Measurements from ENCODE around the gene PSEN2. TPM values are rescaled to one million over a fixed set of nuclear protein-coding genes. Genes with fewer than 3 reads are reported as not detected.
A peak's percentile ranks its signal among the peaks of the same experiment; 100 is the strongest.

Gene PSEN2
- total and polyA plus RNA-seq, 2 donors (not counting 3 experiments of a cell fraction or from before 2014, with no cell fraction given): 12.5 to 19.3 TPM

GRCh38 chr1:226892524-226892875, 22.1 kb downstream of the PSEN2 start:
- Histone ChIP-seq H3K4me2 (ENCODE audit: insufficient read depth, low read length) (no peak overlapping the region), H3K9me3 (replicated peaks; ENCODE audit: control insufficient read depth, insufficient read depth, low read length) (no peaks in the 10 kb centered on the region), H3K36me3 (ENCODE audit: control insufficient read depth in 2 of 2, extremely low read depth in 1 of 2, insufficient read depth in 2 of 2, low read length in 2 of 2) (peaks cover 0 to 1% of the 10 kb centered on the region in 2 experiments), H3K27ac (ENCODE audit: insufficient read depth, low read depth, low read length) (no peak overlapping the region), H3K4me3 (replicated peaks in 1 of 3; ENCODE audit: insufficient read depth in 1 of 3, low read depth in 1 of 3, low read length in 3 of 3) (no peak overlapping the region), H3K4me1 (ENCODE audit: control insufficient read depth, extremely low read depth, insufficient read depth, low read length) (peaks cover 8% of the 10 kb centered on the region), H2AFZ (ENCODE audit: low read depth, low read length) (peak overlapping the region; percentile 10), H3K79me2 (ENCODE audit: control insufficient read depth, insufficient read depth, low read length) (no peaks in the 10 kb centered on the region), H3K9ac (replicated peaks; ENCODE audit: extremely low read depth, insufficient read depth, low read length) (no peak overlapping the region), H3K9me1 (replicated peaks; ENCODE audit: control insufficient read depth, extremely low read depth, insufficient read depth, low read length) (no peaks in the 10 kb centered on the region), H4K20me1 (replicated peaks; ENCODE audit: control insufficient read depth, extremely low read depth, insufficient read depth, low read length) (no peaks in the 10 kb centered on the region), H3K27me3 (ENCODE audit: control insufficient read depth in 2 of 2, insufficient read depth in 2 of 2, low read length in 2 of 2) (no peaks in the 10 kb centered on the region)
- intact Hi-C loops (cut with micrococcal nuclease): loop anchor here (5.0 kb wide), 1 partner anchor 260 kb away; no protein-coding TSS in a partner anchor
- dilution Hi-C loops (cut with MboI; ENCODE audit: extremely low pct_ligation_motif_present, low sequenced_read_pairs): no loop called here
- CTCF ChIA-PET: interaction anchor here (2.5 kb wide), 1 partner anchor 9 kb away, joined by 6 read pairs; no protein-coding TSS in a partner anchor
- POLR2A ChIA-PET: no interaction called here
- TF ChIP-seq EZH2 (IDR thresholded peaks at IDR 0.05; ENCODE audit: borderline replicate concordance, low read depth, low read length, severe bottlenecking) (no peak), MYC (IDR thresholded peaks at IDR 0.05; ENCODE audit: low read depth, low read length) (no peak), GATA2 (IDR thresholded peaks at IDR 0.05; ENCODE audit: insufficient read depth, insufficient read length, low read depth, low read length) (no peak), POLR2A (IDR thresholded peaks at IDR 0.05; ENCODE audit: low read depth, low read length) (no peak), JUN (IDR thresholded peaks at IDR 0.05; ENCODE audit: borderline replicate concordance, insufficient read depth, insufficient read length, low read depth) (no peak), POLR2AphosphoS5 (IDR thresholded peaks at IDR 0.05; ENCODE audit: insufficient read depth, low read depth, low read length) (no peak), FOS (IDR thresholded peaks at IDR 0.05; ENCODE audit: borderline replicate concordance, insufficient read depth, low read length) (no peak)
- TF ChIP-seq, protein P1, sequence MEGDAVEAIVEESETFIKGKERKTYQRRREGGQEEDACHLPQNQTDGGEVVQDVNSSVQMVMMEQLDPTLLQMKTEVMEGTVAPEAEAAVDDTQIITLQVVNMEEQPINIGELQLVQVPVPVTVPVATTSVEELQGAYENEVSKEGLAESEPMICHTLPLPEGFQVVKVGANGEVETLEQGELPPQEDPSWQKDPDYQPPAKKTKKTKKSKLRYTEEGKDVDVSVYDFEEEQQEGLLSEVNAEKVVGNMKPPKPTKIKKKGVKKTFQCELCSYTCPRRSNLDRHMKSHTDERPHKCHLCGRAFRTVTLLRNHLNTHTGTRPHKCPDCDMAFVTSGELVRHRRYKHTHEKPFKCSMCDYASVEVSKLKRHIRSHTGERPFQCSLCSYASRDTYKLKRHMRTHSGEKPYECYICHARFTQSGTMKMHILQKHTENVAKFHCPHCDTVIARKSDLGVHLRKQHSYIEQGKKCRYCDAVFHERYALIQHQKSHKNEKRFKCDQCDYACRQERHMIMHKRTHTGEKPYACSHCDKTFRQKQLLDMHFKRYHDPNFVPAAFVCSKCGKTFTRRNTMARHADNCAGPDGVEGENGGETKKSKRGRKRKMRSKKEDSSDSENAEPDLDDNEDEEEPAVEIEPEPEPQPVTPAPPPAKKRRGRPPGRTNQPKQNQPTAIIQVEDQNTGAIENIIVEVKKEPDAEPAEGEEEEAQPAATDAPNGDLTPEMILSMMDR (IDR thresholded peaks at IDR 0.05; ENCODE audit: extremely low read depth in 1 of 2, insufficient read depth in 1 of 2, low read depth in 1 of 2, low read length in 2 of 2): no peak
- TF ChIP-seq, protein P2, sequence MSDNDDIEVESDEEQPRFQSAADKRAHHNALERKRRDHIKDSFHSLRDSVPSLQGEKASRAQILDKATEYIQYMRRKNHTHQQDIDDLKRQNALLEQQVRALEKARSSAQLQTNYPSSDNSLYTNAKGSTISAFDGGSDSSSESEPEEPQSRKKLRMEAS (IDR thresholded peaks at IDR 0.05; ENCODE audit: insufficient read depth, insufficient read length): no peak
- FAIRE-seq (no peak), DNase-seq (ENCODE audit: low read depth, low spot score) (no peak)
- no TSS peak for BruUV-seq (replicated peaks)
